Activated CD4-positive, alpha-beta T cell treated with anti-CD3 and anti-CD28 coated beads, Interleukin-2, amount 50 U/mL, for 24 hours (primary cell): ENCODE data around the gene EHBP1.
A peak's percentile ranks its signal among the peaks of the same experiment; 100 is the strongest.
"Not testable (repeated sequence)": the region's sequence is repeated elsewhere in the genome, so short reads cannot be mapped to it uniquely, and the experiment has no call there.

Experiments used
- DNase-seq, 2 donors: peaks; one replicate each; pipeline ENCODE4 v3.0.0-alpha.2; 2020; ENCODE audit warnings: low read depth in 1 of 2, low spot score in 1 of 2

Gene EHBP1

DNA sequence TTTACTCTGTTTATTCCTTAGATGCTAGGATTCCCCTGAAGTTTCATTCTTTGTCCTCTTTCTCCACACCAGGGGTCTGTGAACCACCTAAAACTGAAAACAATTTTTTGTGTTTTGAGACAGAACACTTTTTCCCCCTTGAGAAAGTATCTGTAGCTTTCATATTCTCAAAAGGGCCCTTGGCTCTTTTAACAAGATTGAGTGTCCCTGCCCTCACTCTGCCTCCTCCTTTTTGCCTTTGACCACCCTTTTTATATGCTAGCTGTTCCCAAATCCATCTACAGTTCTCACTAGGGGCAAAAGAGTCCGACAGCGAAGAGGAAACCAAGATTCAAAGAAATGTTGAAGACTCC, 883 bp upstream of the EHBP1 start:
- DNase-seq, result no peak

DNA sequence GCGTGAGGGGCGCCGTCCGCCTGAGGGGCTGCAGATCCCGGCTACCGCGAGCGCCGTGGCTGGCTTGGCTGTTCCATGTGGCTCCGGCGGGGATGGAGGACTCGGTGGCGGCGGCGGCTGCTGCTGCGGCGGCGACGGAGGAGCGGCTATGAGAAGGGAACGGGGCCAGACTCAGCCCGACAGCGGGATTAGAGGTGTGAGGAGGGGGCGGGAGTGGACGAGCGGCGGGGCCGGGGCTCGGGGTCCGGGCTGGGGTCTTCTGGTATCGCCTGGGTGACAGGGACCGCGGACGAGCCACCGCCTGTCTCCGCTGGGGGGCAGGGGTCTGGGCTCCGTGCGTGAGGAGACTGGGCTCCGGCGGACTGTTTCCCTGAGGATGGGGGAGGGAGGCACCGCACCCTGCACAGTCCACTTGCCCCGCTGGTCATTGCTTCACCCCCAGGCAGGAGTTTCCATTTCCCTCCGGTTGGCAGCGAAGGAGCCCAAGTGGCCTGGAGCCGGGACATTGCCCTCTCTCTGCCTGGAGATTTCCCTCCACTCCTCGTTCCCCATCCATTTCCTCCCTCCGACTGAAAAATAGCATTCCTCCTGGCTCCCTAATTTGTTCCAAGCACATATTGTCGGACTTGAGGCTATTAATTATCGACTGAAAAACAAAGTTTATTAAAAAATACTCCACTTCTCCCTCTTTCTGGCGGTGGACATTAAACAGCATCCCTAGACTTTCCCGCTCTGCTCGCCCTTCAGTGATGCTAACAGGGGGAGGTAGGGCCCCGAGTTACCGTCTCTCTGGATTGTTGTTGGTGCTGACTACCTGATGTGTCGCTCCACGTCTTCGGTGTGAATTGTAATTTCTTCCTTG, 577 bp downstream of the EHBP1 start:
- peak in 1 of 2 donors; percentile 14 for DNase-seq

DNA sequence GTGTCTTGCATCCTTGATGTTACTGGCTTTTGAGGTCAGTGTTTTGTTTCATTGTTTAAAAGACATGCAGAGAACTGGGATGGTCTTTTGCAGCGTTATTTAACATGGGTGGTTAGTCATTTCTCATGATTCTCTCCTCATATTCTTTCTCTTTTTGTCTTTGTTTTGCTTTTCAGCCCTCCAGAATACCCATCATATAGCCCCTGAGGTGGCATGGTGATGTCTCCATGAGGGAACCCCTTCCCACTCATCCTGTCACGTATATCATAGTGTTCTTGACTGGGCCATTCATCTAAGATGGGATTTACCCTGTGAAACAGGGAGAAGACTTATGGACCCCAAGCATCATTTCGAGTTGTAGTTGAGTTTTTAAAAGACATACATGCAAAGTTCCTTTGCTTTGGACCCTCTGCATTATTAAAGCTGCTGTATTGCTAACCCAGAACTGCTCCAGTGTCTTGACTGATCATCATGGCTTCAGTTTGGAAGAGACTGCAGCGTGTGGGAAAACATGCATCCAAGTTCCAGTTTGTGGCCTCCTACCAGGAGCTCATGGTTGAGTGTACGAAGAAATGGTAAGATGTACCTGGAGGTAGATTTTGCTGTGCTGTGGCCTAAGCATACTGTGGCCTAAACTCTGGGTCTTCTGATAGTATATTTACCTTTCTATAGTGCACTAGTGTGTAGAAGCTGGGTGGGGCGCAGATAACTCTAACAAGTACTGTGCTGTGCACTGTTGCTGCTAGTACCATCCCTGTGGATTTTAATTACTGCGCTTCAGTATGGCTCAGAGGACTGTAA, 1.4 kb downstream of the EHBP1 start:
- no peak for DNase-seq

DNA sequence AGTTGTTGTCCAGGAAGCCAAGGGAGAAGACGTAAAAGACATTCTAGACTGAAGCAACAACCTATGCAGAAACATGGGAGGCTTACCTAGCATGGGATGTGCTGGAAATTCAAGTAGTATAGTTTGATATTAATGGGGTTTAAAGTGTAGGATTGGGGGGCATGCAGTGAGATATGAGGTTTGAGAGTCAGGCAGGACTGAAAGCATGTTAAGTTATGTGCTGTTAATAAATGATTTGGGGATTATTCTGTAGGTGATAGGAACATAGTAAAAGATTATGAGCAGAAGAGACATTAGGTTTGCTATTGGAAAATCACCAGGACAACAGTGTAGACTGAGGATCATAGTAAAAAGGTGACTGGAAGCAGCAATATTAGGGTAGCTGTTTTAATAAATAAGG, 3.2 kb downstream of the EHBP1 start:
- no peak for DNase-seq

DNA sequence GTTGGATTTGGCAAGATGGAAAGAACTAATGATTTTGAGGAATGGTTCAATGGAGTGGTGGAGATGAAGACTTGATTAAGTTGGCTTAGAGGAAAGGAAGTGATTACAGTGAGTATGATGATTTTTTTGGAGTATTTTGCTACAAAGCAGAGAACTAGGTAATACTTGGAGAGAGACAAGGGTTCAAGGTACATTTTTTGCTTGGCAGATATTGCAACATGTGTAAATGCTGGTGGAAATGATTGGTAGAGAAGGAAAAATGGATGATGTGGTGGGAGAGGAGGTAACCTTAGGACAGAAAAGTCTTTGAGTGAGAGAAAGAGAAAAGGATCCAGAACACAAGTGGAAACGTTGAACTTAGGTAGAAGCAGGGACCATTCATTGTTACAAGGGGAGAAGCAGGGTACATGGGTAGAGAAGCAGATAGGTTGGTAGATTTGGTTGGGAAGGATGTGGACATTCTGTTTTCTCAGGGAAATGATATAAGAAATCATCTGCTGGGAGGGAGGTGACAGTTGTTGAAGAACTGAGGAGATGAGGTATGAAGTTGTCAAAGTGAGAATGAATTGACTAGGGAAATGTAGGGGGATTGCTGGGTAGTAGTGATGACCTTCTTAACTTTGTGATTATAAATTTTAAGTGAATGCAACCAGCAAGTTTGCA, 6.5 kb downstream of the EHBP1 start:
- DNase-seq, result no peak

DNA sequence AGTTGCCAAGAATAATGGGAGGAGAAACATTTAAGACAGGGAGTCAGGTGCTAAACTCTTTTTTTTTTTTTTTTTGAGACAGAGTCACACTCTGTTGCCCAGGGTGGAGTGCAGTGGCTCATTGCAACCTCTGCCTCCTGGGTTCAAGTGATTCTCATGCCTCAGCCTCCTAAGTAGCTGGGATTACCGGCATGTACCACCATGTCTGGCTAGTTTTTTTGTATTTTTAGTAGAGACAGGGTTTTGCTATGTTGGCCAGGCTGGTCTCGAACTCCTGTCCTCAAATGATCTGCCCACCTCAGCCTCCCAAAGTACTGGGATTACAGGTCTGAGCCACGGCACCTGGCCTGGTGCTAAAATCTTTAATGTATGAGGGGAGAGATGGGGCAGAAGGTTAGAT, 7.7 kb downstream of the EHBP1 start:
- DNase-seq, result not testable (repeated sequence)

DNA sequence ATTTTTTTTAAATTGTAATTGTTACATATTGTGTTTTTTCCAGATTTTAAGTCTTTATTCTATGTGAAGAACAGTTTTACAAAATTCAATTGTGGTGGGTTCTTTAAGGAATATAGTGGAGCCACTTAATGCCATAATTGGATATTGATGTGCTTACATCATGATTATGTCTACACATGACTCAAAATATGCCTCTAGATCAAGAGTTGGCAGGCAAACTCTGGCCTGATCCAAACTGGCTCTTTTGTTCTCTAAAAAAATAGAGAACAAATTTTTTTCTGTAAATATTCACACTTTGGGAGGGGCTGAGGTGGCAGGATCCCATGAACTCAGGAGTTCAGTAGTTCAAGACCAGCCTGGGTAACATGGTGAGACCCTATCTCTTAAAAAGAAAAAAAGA, 8.3 kb downstream of the EHBP1 start:
- DNase-seq, result no peak

DNA sequence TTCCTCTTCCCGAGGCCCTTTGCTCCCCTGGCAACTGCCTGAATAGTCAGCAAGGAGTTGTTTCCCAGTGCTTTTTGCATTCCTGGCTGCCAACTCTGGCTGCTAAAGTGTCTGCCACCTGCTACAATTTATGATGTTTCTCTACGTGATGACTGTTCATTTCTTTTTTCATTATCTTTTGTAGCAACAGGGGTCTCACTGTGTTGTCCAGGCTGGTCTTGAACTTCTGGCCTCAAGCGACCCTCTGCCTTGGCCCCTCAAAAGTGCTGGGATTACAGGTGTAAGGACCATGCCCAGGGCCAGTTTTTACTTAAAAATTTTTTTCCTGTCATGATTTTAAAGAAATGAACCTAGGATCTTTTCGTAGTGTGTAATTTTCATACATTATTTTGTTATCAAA, 11.3 kb downstream of the EHBP1 start:
- DNase-seq, result no peak

DNA sequence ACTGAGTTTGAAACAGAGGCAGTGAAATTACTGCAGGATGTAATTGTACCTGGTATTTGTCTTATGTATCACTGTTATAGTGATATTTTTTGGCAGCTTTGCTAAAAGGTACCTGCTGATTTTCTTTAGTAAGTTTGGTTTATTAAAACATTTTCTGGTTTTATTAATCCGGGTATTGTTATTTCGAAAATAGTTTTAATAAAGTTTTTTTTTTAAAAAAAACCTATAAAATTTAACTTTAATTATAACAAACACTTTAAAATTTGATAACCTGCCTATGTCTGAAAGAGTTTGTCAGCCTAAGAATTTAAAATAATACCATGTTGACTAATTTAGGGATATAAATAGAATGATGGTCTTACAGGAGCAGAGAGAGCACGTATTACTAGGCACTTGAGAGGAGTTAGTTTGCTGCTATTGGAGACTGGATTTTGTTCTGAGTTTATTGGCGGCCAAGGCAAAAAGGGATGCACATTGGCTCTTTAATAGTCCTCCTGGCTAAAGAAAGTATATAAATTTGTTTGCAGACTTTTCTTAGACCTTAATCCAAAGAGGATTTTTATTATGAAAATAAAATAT, 12.1 kb downstream of the EHBP1 start:
- DNase-seq, result no peak

DNA sequence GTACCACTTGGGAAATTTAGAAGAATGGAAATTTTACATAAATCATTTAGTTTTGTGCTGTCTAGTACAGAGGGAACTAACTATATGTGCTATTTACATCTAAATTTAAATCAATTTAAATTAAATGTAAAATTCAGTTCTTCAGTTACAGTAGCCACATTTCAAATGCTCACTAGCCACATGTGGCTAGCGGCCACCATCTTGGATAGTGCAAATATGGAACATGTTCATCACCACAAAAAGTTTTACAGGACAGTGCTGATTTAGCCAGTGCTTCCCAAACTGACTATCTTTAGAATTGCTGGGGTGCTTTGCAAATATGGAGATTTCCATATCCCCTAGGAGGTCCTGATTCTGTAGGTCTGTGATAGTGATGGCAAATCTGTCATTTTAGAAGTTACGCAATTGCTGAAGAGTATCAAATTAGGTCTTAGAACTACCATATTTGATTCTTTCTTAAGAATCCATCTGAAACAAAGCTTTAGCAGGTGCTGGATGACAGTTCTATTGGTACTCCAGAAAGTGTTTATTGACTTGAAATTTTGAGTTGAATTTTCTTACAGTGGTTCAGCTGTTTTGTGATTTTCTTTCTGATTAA, 12.8 kb downstream of the EHBP1 start:
- DNase-seq, result no peak

DNA sequence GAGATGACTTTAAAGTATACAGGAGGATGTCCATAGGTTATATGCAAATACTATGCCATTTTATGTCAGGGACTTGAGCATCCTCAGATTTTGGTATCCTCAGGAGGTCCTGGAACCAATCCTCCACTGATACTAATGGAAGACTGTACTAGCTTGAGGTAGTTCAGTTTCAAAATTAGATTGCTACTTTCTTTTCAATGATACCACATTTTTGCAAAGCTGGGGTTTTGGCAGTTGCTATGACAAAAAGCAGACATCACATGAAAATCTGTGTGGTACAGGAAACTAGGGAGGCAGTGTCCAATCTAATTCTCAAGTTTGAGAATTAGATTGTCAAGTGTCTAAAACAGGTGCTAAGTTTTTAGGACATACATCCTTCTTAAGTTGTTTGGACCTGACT, 14.2 kb downstream of the EHBP1 start:
- DNase-seq, result no peak

DNA sequence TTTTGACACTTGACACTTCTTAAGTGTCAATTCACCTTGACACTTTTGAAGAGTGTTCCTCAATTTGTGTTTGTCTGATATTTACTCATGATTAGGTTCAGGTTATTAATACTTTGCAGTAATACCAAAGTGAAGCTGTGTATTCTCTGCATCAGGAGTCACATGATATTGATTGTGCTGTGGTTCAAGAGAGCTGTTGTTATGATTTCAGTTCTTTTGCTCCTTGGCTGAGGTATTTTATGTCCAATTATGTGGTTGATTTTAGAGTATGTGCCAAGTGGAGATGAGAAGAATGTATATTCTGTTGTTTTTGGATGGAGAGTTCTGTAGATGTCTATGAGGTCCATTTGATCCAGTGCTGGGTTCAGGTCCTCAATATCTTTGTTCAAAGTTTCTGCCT, 17.2 kb downstream of the EHBP1 start:
- no peak for DNase-seq

DNA sequence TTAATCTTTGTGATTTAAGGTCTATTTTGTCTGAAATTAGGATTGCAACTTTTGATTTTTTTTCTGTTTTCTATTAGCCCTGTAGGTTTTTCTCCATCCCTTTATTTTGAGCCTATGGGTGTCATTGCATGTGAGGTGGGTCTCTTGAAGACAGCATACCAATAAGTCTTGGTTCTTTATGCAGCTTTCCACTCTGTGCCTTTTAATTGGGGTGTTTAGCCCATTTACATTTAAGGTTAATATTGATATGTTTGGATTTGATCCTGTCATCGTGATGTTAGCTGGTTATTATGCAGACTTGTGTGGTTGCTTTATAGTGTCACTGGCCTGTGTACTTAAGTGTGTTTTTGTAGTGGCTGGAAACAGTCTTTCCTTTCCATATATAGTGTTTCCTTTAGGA, 17.7 kb downstream of the EHBP1 start:
- no peak for DNase-seq

DNA sequence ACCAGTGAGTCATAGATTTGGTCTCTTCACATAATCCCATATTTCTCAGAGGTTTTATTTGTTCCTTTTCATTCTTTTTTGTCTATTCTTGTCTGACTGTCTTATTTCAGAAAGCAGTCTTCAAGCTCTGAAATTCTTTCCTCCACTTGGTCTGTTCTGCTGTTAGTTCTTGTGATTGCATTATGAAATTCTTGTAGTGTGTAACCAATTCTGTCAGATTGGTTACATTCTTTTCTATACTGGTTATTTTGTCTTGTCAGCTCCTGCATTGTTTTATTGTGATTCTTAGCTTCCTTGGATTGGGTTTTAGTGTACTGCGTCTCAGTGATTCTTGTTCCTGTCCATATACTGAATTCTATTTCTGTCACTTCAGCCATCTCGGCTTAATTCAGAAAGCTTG, 18.6 kb downstream of the EHBP1 start:
- DNase-seq, result no peak

DNA sequence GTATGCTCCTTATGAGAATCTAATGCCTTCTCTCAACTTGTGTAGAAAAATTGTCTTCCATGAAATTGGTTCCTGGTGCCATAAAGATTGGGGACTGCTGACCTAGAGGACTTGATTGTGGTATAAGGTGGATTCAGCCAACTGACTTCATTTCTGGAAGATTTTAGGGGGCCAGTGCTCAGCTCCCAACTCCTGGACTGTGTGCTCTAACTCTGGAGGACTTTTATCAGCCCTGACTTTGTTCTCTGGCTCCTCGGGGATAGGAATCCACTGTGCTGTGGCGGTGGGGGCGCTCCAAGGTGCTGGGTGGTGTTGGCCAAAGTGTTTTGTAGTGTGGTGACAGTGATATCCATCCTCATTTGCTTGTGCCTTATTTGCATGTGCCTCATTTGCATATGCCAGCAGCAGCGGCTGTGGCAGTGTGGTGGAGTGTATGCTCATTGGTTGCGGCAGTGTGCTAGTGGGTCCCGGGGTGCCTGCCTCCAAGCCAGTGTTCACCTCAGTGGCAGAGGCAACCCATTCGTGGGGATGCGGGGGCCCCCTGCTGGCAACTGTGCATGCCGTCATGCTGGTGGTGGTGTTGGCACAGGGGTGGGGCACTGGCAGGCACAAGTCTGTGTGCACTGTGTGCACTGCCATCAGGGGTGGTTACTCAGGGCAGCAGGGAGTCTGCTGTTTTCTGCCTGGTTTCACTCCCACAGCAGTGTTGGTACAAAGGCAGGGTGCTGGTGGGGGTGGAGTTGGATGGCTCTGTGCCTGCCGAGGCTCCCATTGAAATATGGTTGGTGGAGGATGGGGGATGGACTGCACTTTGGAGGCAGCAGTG, 19.6 kb downstream of the EHBP1 start:
- DNase-seq, result no peak

DNA sequence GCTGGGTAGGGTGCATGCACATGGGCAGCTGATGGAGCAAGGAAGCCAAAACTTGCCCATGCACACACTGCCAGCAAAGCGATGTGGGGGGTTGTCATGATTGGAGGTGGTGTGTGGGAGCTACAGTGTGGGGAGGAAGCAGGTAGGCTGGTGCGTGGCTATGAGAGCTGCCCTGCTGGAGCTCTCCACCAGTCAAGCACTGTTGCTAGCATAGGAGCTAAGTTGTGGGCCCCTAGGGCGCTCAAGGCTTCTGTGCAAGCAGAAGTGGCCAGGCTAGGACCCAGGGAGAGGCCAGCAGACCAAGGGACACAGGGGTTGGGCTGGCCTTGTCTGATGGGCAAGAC, 20.2 kb downstream of the EHBP1 start:
- DNase-seq, result no peak

DNA sequence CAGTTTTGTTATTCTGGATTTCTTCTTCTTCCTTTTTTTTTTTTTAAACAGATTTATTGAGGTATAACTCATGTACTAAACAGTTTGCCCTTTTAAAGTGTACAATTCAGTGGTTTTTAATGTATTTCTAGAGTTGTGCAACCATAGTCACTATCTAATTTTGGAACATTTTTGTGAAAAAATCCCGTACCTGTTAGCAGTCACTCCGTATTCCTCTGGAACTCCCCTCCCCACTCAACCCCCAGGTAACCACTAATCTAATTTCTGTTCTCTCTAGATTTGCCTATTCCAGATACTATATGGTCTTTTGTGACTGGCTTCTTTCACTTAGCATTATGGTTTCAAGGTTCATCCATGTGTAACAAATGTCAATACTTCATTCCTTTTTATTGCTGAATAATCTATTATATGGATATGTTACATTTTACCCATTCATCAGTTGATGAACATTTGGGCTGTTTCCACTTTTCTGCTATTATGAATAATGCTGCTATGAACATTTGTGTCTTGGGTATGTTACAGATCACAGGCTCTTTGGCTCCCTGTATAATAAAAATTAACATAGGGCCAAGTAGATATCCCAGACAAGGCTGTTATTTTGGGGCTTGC, 21.9 kb downstream of the EHBP1 start:
- DNase-seq, result no peak

DNA sequence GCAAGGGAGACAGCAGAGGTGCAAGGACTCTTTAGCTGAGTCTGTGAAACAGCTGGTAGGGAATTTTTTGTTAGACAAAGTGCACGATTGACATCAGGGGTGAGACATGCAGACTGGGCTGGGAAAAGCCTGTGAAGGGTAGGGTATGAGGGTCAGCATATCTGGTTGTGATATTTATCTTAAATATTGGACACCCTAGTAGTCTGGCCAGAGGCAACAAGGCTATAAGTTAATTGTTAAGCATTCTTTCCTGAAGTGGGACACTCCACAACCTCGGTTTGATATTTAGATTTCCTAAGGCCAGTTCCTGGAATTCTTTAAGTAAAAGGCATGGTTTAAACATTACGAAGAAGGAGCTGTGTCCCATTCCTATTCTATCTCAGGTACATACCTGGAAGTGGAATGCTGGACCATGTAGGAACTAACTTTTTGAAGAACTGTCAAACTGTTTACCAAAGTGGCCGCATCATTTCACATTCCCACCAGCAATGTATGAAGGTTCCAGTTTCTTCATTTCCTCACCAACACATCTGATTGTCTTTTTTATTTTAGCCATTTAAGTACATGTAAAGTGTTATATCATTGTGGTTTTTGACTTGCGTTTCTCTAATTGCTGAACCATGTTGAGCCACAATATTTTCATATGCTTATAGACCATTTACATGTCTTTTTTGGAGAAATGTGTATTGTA, 22.5 kb downstream of the EHBP1 start:
- no peak for DNase-seq

DNA sequence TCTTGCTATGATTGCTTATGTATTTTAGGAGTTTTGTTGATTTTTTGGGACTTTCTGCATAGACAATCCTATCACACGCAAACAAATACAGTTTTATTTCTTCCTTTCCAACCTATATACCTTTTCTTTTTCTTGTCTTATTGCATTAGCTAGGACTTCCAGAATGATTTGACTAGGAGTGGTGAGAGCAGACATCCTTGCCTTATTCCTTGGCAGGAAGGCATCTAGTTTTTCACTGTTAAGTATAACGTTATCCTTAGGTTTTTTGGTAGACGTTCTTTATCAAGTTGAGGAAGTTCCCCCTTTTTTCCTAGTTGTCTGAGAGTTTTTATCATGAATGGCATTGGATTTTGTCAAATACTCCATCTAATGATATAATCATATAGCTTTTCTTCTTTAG, 25.8 kb downstream of the EHBP1 start:
- no peak for DNase-seq
